NT2/D1 (cell line): ENCODE data around the gene DEFB126.

Experiments used
- SUZ12 ChIP-seq: IDR thresholded peaks from 2 replicates; pipeline ENCODE4 v1.6.1; 2011; ENCODE audit not compliant: insufficient read length, insufficient read depth; ENCODE audit errors: extremely low read depth
- YY1 ChIP-seq: IDR thresholded peaks from 2 replicates; pipeline ENCODE4 v1.6.1; 2011; ENCODE audit not compliant: insufficient read length, insufficient read depth

DNA sequence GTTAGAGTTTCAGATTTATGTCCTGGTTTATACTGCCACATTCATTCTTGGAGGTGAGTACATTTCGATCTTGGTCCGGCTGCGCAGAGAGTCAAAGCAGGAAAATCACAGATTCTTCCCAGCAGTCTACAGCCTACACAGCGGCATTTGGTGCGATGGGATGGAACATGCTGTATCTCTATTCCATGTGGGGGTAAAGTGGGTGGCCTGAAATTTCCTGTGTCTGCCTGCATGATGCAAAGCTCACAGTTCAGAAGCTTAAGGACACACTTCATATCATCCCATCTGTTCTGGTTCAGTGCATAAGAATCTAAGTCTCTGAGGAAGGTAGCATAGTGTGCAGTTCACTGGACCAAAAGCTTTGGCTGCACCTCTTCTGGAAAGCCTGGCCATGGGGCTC lies 14.8 kb downstream of the DEFB126 start, which contains the start of gene DEFB127:
- no peak for TF ChIP-seq YY1
- no peak for TF ChIP-seq SUZ12
